Measurements from ENCODE around the gene KCNIP4. TPM values are rescaled to one million over a fixed set of nuclear protein-coding genes. Genes with fewer than 3 reads are reported as not detected.

Gene KCNIP4
- total RNA-seq, 2 donors from 2014 or later, result 1.2 TPM; not detected in 1

- H3K27me3 ChIP-seq (replicated peaks; ENCODE audit: insufficient read depth), result no peaks in the 10 kb centered on the region
- H3K4me3 ChIP-seq, result no peak overlapping the region
- no peaks in the 10 kb centered on the region for H3K9me3 ChIP-seq
- no peak overlapping the region for H3K27ac ChIP-seq
- 72% methylated on average over 3 of the region's 3 CpGs for WGBS
- intact Hi-C loops (cut with DNase I), result no loop called here
- no peaks in the 10 kb centered on the region for H3K36me3 ChIP-seq
- TF ChIP-seq POLR2AphosphoS5 (IDR thresholded peaks at IDR 0.05), result no peak
- DNase-seq (ENCODE audit: low spot score), result no peak
- no peaks in the 10 kb centered on the region for H3K4me1 ChIP-seq (replicated peaks)
These were observed 1115.7 kb downstream of the KCNIP4 start for GRCh38 chr4:20832826-20833225.

GRCh38 chr4:20831746-20832145 is 1116.8 kb downstream of the KCNIP4 start:
- Histone ChIP-seq H3K27ac (no peak overlapping the region), H3K4me1 (replicated peaks) (no peaks in the 10 kb centered on the region), H3K36me3 (no peaks in the 10 kb centered on the region), H3K9me3 (no peaks in the 10 kb centered on the region), H3K4me3 (no peak overlapping the region), H3K27me3 (replicated peaks; ENCODE audit: insufficient read depth) (no peaks in the 10 kb centered on the region)
- DNase-seq (ENCODE audit: low spot score), result no peak
- TF ChIP-seq POLR2A (IDR thresholded peaks at IDR 0.05) (no peak), POLR2AphosphoS5 (IDR thresholded peaks at IDR 0.05) (no peak), CTCF (IDR thresholded peaks at IDR 0.05) (no peak)
- intact Hi-C loops (cut with DNase I), result no loop called here
- WGBS, result 81% methylated on average over 1 of the region's 1 CpG

- Histone ChIP-seq H3K9me3 (no peaks in the 10 kb centered on the region), H3K4me3 (no peak overlapping the region), H3K27me3 (replicated peaks; ENCODE audit: insufficient read depth) (no peaks in the 10 kb centered on the region), H3K36me3 (no peaks in the 10 kb centered on the region), H3K27ac (no peak overlapping the region), H3K4me1 (replicated peaks) (no peaks in the 10 kb centered on the region)
- intact Hi-C loops (cut with DNase I), result no loop called here
- DNase-seq (ENCODE audit: low spot score), result no peak
- TF ChIP-seq POLR2AphosphoS5 (IDR thresholded peaks at IDR 0.05) (no peak), CTCF (IDR thresholded peaks at IDR 0.05) (no peak), POLR2A (IDR thresholded peaks at IDR 0.05) (no peak)
- WGBS, result 72% methylated on average over 5 of the region's 5 CpGs
These were observed 1118.8 kb downstream of the KCNIP4 start for GRCh38 chr4:20829617-20830357.

GRCh38 chr4:20825505-20825904 is 1123.1 kb downstream of the KCNIP4 start:
- no peaks in the 10 kb centered on the region for H3K4me1 ChIP-seq (replicated peaks)
- H3K27me3 ChIP-seq (replicated peaks; ENCODE audit: insufficient read depth), result no peaks in the 10 kb centered on the region
- H3K36me3 ChIP-seq, result no peaks in the 10 kb centered on the region
- no peak overlapping the region for H3K4me3 ChIP-seq
- intact Hi-C loops (cut with DNase I), result no loop called here
- H3K27ac ChIP-seq, result no peak overlapping the region
- DNase-seq (ENCODE audit: low spot score), result no peak
- TF ChIP-seq POLR2AphosphoS5 (IDR thresholded peaks at IDR 0.05) (no peak), POLR2A (IDR thresholded peaks at IDR 0.05) (no peak), CTCF (IDR thresholded peaks at IDR 0.05) (no peak)
- no peaks in the 10 kb centered on the region for H3K9me3 ChIP-seq
- 78% methylated on average over 3 of the region's 3 CpGs for WGBS

- Histone ChIP-seq H3K27me3 (replicated peaks; ENCODE audit: insufficient read depth) (no peaks in the 10 kb centered on the region), H3K4me1 (replicated peaks) (no peaks in the 10 kb centered on the region), H3K27ac (no peak overlapping the region), H3K4me3 (no peak overlapping the region), H3K9me3 (no peaks in the 10 kb centered on the region), H3K36me3 (no peaks in the 10 kb centered on the region)
- intact Hi-C loops (cut with DNase I), result no loop called here
- TF ChIP-seq POLR2AphosphoS5 (IDR thresholded peaks at IDR 0.05) (no peak), CTCF (IDR thresholded peaks at IDR 0.05) (no peak), POLR2A (IDR thresholded peaks at IDR 0.05) (no peak)
- WGBS, result 49% methylated on average over 5 of the region's 5 CpGs
- DNase-seq (ENCODE audit: low spot score), result no peak
These were observed 1132.3 kb downstream of the KCNIP4 start for GRCh38 chr4:20816287-20816686.
